Lower lobe of right lung (tissue), 2 donors: ENCODE data around the gene LMF1. TPM values are rescaled to one million over a fixed set of nuclear protein-coding genes. Genes with fewer than 3 reads are reported as not detected.

Source experiments
- ATAC-seq, 2 donors: fragments of 200-7000 bp; cut with Tn5 transposase; one replicate each; pipeline ENCODE4 v1.9.1; 2020 to 2022; ENCODE audit warnings: mild to moderate bottlenecking in 2 of 2, moderate library complexity in 2 of 2
- DNase-seq: peaks from one replicate; pipeline ENCODE4 v3.0.0-alpha.2; 2020
- H3K27ac ChIP-seq: fragments of 200-600 bp; one replicate; pipeline ENCODE4 v1.8.0; 2022
- H3K27me3 ChIP-seq: fragments of 200-600 bp; one replicate; pipeline ENCODE4 v1.8.0; 2022; ENCODE audit warnings: low read depth
- H3K36me3 ChIP-seq: fragments of 200-600 bp; one replicate; pipeline ENCODE4 v1.8.0; 2022; ENCODE audit warnings: mild to moderate bottlenecking
- H3K4me1 ChIP-seq: fragments of 200-600 bp; one replicate; pipeline ENCODE4 v1.8.0; 2022
- H3K4me3 ChIP-seq: fragments of 200-600 bp; one replicate; pipeline ENCODE4 v1.8.0; 2022; ENCODE audit warnings: mild to moderate bottlenecking
- H3K9me3 ChIP-seq: fragments of 200-600 bp; one replicate; pipeline ENCODE4 v1.8.0; 2022
- CTCF ChIP-seq: fragments of 200-600 bp; IDR thresholded peaks from one replicate; pipeline ENCODE4 v1.8.0; 2022; ENCODE audit warnings: antibody characterized with exemption, mild to moderate bottlenecking
- intact Hi-C: fragments of 100-400 bp; cut with DNase I; formaldehyde crosslinking; loops from one replicate; pipeline ENCODE4 v1.11.0; 2022
- total RNA-seq: library from RNA; stranded (reverse); fragmentation: NEBNext Ultra II Directional; extraction: Animal tissue kit (Norgen Biotek cat#: 25700); gene quantifications from one replicate; pipeline ENCODE4 v1.2.1, GENCODE V29; 2021
- donor health status: DM: no; HTN: yes; CAD: no; lungs with severe emphysema.

The LMF1 gene
- total RNA-seq, 1 donor from 2014 or later: 23.8 TPM

DNA sequence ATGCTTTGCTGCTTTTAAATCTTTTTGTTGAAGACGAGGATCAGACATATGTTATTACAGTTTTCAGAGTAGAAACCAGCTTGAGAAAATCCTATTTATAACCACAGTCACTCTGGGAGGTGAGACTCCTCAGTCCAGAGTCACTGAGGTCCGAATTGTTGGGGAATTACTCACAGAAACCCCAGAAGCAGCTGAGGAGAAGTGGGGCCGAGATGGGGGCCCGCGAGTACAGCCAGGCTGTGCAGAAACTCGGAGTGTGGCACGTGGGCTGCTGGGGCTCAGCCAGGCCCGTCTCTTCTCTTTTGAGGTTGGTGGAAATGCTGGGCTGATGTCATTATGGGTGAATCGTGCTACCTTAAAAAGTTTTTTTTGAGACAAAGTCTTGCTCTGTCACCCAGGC lies 155.8 kb downstream of the LMF1 start:
- Histone ChIP-seq H3K4me1 (peaks cover 8% of the 10 kb centered on the region), H3K4me3 (no peak overlapping the region), H3K27ac (no peak overlapping the region), H3K36me3 (no peaks in the 10 kb centered on the region), H3K27me3 (peaks cover 68% of the 10 kb centered on the region), H3K9me3 (no peaks in the 10 kb centered on the region)
- ATAC-seq: no peak
- no peak for DNase-seq
- intact Hi-C loops: no loop called here
- TF ChIP-seq CTCF: no peak

- TF ChIP-seq CTCF: no peak
- H3K36me3 ChIP-seq: no peaks in the 10 kb centered on the region
- intact Hi-C loops: no loop called here
- H3K4me3 ChIP-seq: no peak overlapping the region
- peaks cover 68% of the 10 kb centered on the region for H3K27me3 ChIP-seq
- DNase-seq: no peak
- H3K4me1 ChIP-seq: peaks cover 8% of the 10 kb centered on the region
- ATAC-seq: no peak
- H3K9me3 ChIP-seq: no peaks in the 10 kb centered on the region
- H3K27ac ChIP-seq: no peak overlapping the region
Measured at GRCh38 chr16:813916-814412, 156.8 kb downstream of the LMF1 start.

GRCh38 chr16:813204-813915 lies 157.4 kb downstream of the LMF1 start:
- H3K4me3 ChIP-seq: peak overlapping the region; percentile 27
- H3K9me3 ChIP-seq: no peaks in the 10 kb centered on the region
- H3K4me1 ChIP-seq: peaks cover 13% of the 10 kb centered on the region
- peak; percentile 52 for TF ChIP-seq CTCF
- DNase-seq (no peak), ATAC-seq (peak; percentile 45 to 66)
- intact Hi-C loops: no loop called here
- H3K27ac ChIP-seq: no peak overlapping the region
- no peaks in the 10 kb centered on the region for H3K36me3 ChIP-seq
- H3K27me3 ChIP-seq: peaks cover 65% of the 10 kb centered on the region

- no peak for TF ChIP-seq CTCF
- ATAC-seq: no peak
- Histone ChIP-seq H3K27me3 (peaks cover 16% of the 10 kb centered on the region), H3K36me3 (no peaks in the 10 kb centered on the region), H3K27ac (peak overlapping the region; percentile 98), H3K4me3 (peak overlapping the region; percentile 94), H3K9me3 (no peaks in the 10 kb centered on the region), H3K4me1 (peaks cover 24% of the 10 kb centered on the region)
- intact Hi-C loops: no loop called here
- no peak for DNase-seq
Measured at GRCh38 chr16:808085-808386, 162.7 kb downstream of the LMF1 start.

DNA sequence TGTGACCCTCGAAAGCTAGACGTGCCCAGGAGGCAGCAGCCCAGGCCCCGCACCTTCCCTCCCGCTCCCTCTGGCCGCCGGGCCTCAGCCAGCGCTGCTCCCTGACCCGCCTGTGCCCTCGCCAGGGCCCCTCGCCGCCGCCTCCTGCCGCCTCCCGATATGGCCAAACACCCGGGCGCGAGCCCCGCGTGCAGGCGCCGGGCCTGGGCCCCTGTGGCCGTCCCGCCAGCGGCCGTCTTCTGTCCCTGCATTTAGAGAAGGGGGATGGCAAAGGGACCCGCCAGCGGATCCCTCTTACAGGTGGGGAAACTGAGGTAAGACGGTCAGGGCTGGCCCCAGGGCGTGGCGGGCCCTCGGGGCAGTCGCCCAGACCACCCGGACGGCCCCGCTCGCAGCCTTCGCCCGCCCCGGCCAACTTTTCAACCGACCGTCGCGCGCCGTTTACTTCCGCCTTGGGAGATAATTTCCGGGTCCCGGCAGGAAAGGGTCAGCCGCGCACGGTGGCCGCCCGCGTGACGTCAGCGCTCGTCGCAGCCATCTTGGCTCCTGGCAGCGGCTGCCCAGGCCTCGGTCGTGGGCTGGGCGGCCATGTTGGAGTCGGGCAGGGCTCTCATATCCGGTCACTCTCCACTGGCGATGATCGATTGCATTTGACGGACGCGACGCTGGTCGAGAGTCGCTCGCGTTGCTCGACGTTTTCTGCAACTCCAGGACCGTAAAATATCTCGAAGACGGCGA lies 163.3 kb downstream of the LMF1 start:
- intact Hi-C loops: no loop called here
- Histone ChIP-seq H3K4me1 (peaks cover 24% of the 10 kb centered on the region), H3K9me3 (no peaks in the 10 kb centered on the region), H3K27me3 (peaks cover 10% of the 10 kb centered on the region), H3K4me3 (peak overlapping the region; percentile 94), H3K36me3 (no peaks in the 10 kb centered on the region), H3K27ac (peak overlapping the region; percentile 98)
- DNase-seq (peak; percentile 96), ATAC-seq (peak; percentile 97 to 99)
- no peak for TF ChIP-seq CTCF
